ENCODE results near the gene TUBB2A. TPM values are rescaled to one million over a fixed set of nuclear protein-coding genes. Genes with fewer than 3 reads are reported as not detected.

TUBB2A gene
- total and polyA plus RNA-seq, 7 donors = 41.4 to 106 (median 54.5) TPM

- H3K9me3 ChIP-seq = no peaks in the 10 kb centered on the region
- WGBS, 2 donors = 87 to 93% methylated on average over 5 of the region's 5 CpGs
- no peak for DNase-seq
- H3K4me3 ChIP-seq = no peak overlapping the region
- H3K27me3 ChIP-seq = no peaks in the 10 kb centered on the region
- intact Hi-C loops (cut with DNase I) = loop anchor here (10.0 kb wide), 1 partner anchor 614 kb away; no protein-coding TSS in a partner anchor
- no peaks in the 10 kb centered on the region for H3K36me3 ChIP-seq
- peaks cover 0 to 13% (median 12%) of the 10 kb centered on the region in 4 donors for H3K4me1 ChIP-seq
- H3K27ac ChIP-seq = no peak overlapping the region
- no peak for TF ChIP-seq CTCF (IDR thresholded peaks at IDR 0.05)
- TF ChIP-seq POLR2A (IDR thresholded peaks at IDR 0.05) = no peak
- TF ChIP-seq EP300 (IDR thresholded peaks at IDR 0.05) = no peak
- TF ChIP-seq POLR2AphosphoS5 (IDR thresholded peaks at IDR 0.05) = no peak
These were observed 36.6 kb downstream of the TUBB2A start for GRCh38 chr6:3120765-3121089.

GRCh38 chr6:3119040-3119723, 38.2 kb downstream of the TUBB2A start:
- H3K36me3 ChIP-seq = peaks cover 0 to 8% (median 2%) of the 10 kb centered on the region in 4 donors
- 23 to 25% methylated on average over 19 of the region's 19 CpGs for WGBS, 2 donors
- no peaks in the 10 kb centered on the region for H3K9me3 ChIP-seq
- H3K27ac ChIP-seq = peak overlapping the region; percentile 88 to 94 (median 92)
- intact Hi-C loops (cut with DNase I) = loop anchor here (1.0 to 2.0 kb wide), 2 partner anchors 38 to 50 kb away; partner anchors contain the start of gene TUBB2A
- DNase-seq = no peak
- no peak for TF ChIP-seq POLR2A (IDR thresholded peaks at IDR 0.05)
- TF ChIP-seq CTCF (IDR thresholded peaks at IDR 0.05) = no peak
- no peak for TF ChIP-seq EP300 (IDR thresholded peaks at IDR 0.05)
- TF ChIP-seq POLR2AphosphoS5 (IDR thresholded peaks at IDR 0.05) = no peak
- peak overlapping the region; percentile 53 to 91 (median 84) for H3K4me3 ChIP-seq
- H3K4me1 ChIP-seq = peaks cover 0 to 13% (median 12%) of the 10 kb centered on the region in 4 donors
- no peaks in the 10 kb centered on the region for H3K27me3 ChIP-seq

- no peaks in the 10 kb centered on the region for H3K9me3 ChIP-seq
- 0% methylated on average over 89 of the region's 89 CpGs for WGBS, 2 donors
- intact Hi-C loops (cut with DNase I) = loop anchor here (1.0 to 2.0 kb wide), 2 partner anchors 38 to 49 kb away; partner anchors contain the start of gene TUBB2A
- peaks cover 0 to 15% (median 6%) of the 10 kb centered on the region in 4 donors for H3K36me3 ChIP-seq
- peak; percentile 98 for DNase-seq
- peak within 1 kb of the TSS; percentile 88 to 94 (median 92) for H3K27ac ChIP-seq
- H3K4me1 ChIP-seq = peaks cover 0 to 13% (median 12%) of the 10 kb centered on the region in 4 donors
- no peaks in the 10 kb centered on the region for H3K27me3 ChIP-seq
- H3K4me3 ChIP-seq = peak within 1 kb of the TSS; percentile 53 to 91 (median 84)
- TF ChIP-seq POLR2A (IDR thresholded peaks at IDR 0.05) = peak; percentile 46 to 56
- no peak for TF ChIP-seq CTCF (IDR thresholded peaks at IDR 0.05)
- peak in 3 of 4 donors; percentile 86 to 88 (median 87) for TF ChIP-seq POLR2AphosphoS5 (IDR thresholded peaks at IDR 0.05)
- TF ChIP-seq EP300 (IDR thresholded peaks at IDR 0.05) = no peak
These were observed 38.8 kb downstream of the TUBB2A start, which contains the start of gene BPHL for GRCh38 chr6:3118353-3119039. Gene BPHL, plus strand, starts transcription at chr6:3118711. Its CDS starts 30 bp downstream, at chr6:3118741.

- 10 to 17% methylated on average over 8 of the region's 8 CpGs for WGBS, 2 donors
- H3K4me3 ChIP-seq = peak overlapping the region; percentile 53 to 91 (median 84)
- no peaks in the 10 kb centered on the region for H3K9me3 ChIP-seq
- peaks cover 0 to 20% (median 10%) of the 10 kb centered on the region in 4 donors for H3K36me3 ChIP-seq
- peaks cover 0 to 13% (median 12%) of the 10 kb centered on the region in 4 donors for H3K4me1 ChIP-seq
- H3K27ac ChIP-seq = peak overlapping the region; percentile 88 to 94 (median 92)
- no peaks in the 10 kb centered on the region for H3K27me3 ChIP-seq
- intact Hi-C loops (cut with DNase I) = loop anchor here (2.0 kb wide), 1 partner anchor 39 kb away; the partner anchor contains the start of gene TUBB2A
- TF ChIP-seq POLR2AphosphoS5 (IDR thresholded peaks at IDR 0.05) (no peak), POLR2A (IDR thresholded peaks at IDR 0.05) (no peak), EP300 (IDR thresholded peaks at IDR 0.05) (no peak), CTCF (IDR thresholded peaks at IDR 0.05) (no peak)
- DNase-seq = no peak
These were observed 39.4 kb downstream of the TUBB2A start for GRCh38 chr6:3117912-3118352.

Measured in sigmoid colon (tissue), 7 donors.